OCI-LY1 (cell line): ENCODE results near the gene COMMD1.

ENCODE experiments used
- EZH2 ChIP-seq: fragments of 200-600 bp; sonication (generic), shearing (Covaris generic); IDR thresholded peaks from 2 replicates; pipeline ENCODE4 v1.8.0; 2017; ENCODE audit warnings: borderline replicate concordance, mixed run types, mild to moderate bottlenecking, antibody characterized with exemption, low read length, moderate library complexity, mixed read lengths
- TF ChIP-seq, protein P1 (sequence below): fragments of 200-600 bp; sonication (generic), shearing (Covaris generic); IDR thresholded peaks from 2 replicates; pipeline ENCODE4 v1.5.1; 2017; ENCODE audit warnings: mild to moderate bottlenecking, antibody characterized with exemption, low read length, moderate library complexity, mixed read lengths

GRCh38 chr2:61920548-61920947, 15.1 kb downstream of the COMMD1 start:
- TF ChIP-seq, protein P1, sequence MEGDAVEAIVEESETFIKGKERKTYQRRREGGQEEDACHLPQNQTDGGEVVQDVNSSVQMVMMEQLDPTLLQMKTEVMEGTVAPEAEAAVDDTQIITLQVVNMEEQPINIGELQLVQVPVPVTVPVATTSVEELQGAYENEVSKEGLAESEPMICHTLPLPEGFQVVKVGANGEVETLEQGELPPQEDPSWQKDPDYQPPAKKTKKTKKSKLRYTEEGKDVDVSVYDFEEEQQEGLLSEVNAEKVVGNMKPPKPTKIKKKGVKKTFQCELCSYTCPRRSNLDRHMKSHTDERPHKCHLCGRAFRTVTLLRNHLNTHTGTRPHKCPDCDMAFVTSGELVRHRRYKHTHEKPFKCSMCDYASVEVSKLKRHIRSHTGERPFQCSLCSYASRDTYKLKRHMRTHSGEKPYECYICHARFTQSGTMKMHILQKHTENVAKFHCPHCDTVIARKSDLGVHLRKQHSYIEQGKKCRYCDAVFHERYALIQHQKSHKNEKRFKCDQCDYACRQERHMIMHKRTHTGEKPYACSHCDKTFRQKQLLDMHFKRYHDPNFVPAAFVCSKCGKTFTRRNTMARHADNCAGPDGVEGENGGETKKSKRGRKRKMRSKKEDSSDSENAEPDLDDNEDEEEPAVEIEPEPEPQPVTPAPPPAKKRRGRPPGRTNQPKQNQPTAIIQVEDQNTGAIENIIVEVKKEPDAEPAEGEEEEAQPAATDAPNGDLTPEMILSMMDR, result no peak
- TF ChIP-seq EZH2, result no peak
